Mucosa of descending colon (tissue), 3 donors: ENCODE results near the gene PSMD1. TPM values are rescaled to one million over a fixed set of nuclear protein-coding genes. Genes with fewer than 3 reads are reported as not detected.

Source experiments
- ATAC-seq: fragments of 200-7000 bp; cut with Tn5 transposase; one replicate; pipeline ENCODE4 v1.9.1; 2020; ENCODE audit warnings: mild to moderate bottlenecking, moderate library complexity
- DNase-seq, 3 donors: peaks; one replicate each; pipeline ENCODE4 v3.0.0-alpha.2; 2020
- H3K36me3 ChIP-seq: fragments of 200-600 bp; one replicate; pipeline ENCODE4 v1.8.0; 2021; ENCODE audit warnings: low read depth, mild to moderate bottlenecking
- H3K4me1 ChIP-seq: fragments of 200-600 bp; one replicate; pipeline ENCODE4 v1.8.0; 2021; ENCODE audit warnings: low read depth, mild to moderate bottlenecking
- H3K4me3 ChIP-seq: fragments of 200-600 bp; one replicate; pipeline ENCODE4 v1.8.0; 2021; ENCODE audit warnings: mild to moderate bottlenecking
- H3K9me3 ChIP-seq: fragments of 200-600 bp; one replicate; pipeline ENCODE4 v1.8.0; 2021; ENCODE audit warnings: mild to moderate bottlenecking
- CTCF ChIP-seq: fragments of 200-600 bp; IDR thresholded peaks from one replicate; pipeline ENCODE4 v1.8.0; 2022; ENCODE audit warnings: antibody characterized with exemption, mild to moderate bottlenecking
- intact Hi-C, 2 donors: fragments of 100-400 bp; cut with DNase I in 1 of 2; cut with micrococcal nuclease in 1 of 2; formaldehyde crosslinking; loops; one replicate each; pipeline versions ENCODE4 v1.11.0 to v1.11.1; 2022; cut with DNase I, micrococcal nuclease
- total RNA-seq, 3 donors: library from RNA; stranded (reverse); fragmentation: NEBNext Ultra II Directional in 2 of 3; extraction: Animal tissue kit (Norgen Biotek cat#: 25700) in 2 of 3; gene quantifications; one replicate each; pipeline versions ENCODE4 v1.2.1 to v1.2.4, GENCODE V29; 2021 to 2023
- donor health status: DM: no; HTN: no; CAD: no; lungs with moderate emphysema.
- donor health status: DM: no; HTN: no; CAD: no.
- donor health status: DM: no; HTN: yes; CAD: no.

Gene PSMD1
- total RNA-seq, 3 donors from 2014 or later, result 68.1 to 90.4 (median 76.6) TPM

GRCh38 chr2:231100990-231101389 is 44.3 kb downstream of the PSMD1 start:
- no peak for TF ChIP-seq CTCF
- peaks cover 6% of the 10 kb centered on the region for H3K4me1 ChIP-seq
- intact Hi-C loops, result loop anchor here in 1 of 2 donors (10.0 kb wide), 1 partner anchor 314 kb away; no protein-coding TSS in a partner anchor
- DNase-seq, result no peak
- no peaks in the 10 kb centered on the region for H3K36me3 ChIP-seq
- peaks cover 21% of the 10 kb centered on the region for H3K9me3 ChIP-seq
- ATAC-seq, result peak; percentile 56
- no peak overlapping the region for H3K4me3 ChIP-seq

- no peak overlapping the region for H3K4me3 ChIP-seq
- no peak for TF ChIP-seq CTCF
- H3K9me3 ChIP-seq, result peaks cover 21% of the 10 kb centered on the region
- H3K4me1 ChIP-seq, result peaks cover 6% of the 10 kb centered on the region
- DNase-seq, result no peak
- no peaks in the 10 kb centered on the region for H3K36me3 ChIP-seq
- intact Hi-C loops, result loop anchor here in 1 of 2 donors (10.0 kb wide), 1 partner anchor 312 kb away; no protein-coding TSS in a partner anchor
- ATAC-seq, result no peak
Observed at GRCh38 chr2:231102772-231103171, 46.1 kb downstream of the PSMD1 start.

GRCh38 chr2:231104115-231104713 is 47.5 kb downstream of the PSMD1 start:
- peak; percentile 78 for TF ChIP-seq CTCF
- DNase-seq, result peak in 1 of 3 donors; percentile 90
- intact Hi-C loops, result loop anchor here in 1 of 2 donors (10.0 kb wide), 1 partner anchor 311 kb away; no protein-coding TSS in a partner anchor
- Histone ChIP-seq H3K36me3 (no peaks in the 10 kb centered on the region), H3K9me3 (peaks cover 15% of the 10 kb centered on the region), H3K4me3 (no peak overlapping the region), H3K4me1 (peaks cover 6% of the 10 kb centered on the region)
- ATAC-seq, result peak; percentile 74

DNA sequence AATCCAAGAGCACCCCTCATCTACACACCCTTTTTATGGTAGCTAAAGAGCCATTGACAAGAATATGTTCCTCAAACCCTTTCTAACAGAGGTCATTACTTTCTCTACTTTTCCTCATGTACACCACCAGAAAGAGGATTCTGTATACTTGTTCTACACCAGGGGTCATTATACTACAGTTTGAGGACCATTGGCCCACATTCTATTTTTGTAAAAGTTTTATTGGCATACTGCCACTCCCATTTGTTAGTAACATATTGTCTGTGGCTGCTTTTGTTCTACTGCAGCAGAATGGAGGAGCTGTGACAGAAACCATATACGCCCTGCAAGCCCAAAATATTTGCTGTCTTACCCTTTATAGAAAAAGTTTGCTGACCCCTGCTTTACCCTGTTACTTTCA is 53.9 kb downstream of the PSMD1 start:
- no peak for TF ChIP-seq CTCF
- intact Hi-C loops, result no loop called here
- Histone ChIP-seq H3K4me3 (no peak overlapping the region), H3K36me3 (no peaks in the 10 kb centered on the region), H3K4me1 (no peaks in the 10 kb centered on the region), H3K9me3 (no peaks in the 10 kb centered on the region)
- DNase-seq (no peak), ATAC-seq (peak; percentile 64)

DNA sequence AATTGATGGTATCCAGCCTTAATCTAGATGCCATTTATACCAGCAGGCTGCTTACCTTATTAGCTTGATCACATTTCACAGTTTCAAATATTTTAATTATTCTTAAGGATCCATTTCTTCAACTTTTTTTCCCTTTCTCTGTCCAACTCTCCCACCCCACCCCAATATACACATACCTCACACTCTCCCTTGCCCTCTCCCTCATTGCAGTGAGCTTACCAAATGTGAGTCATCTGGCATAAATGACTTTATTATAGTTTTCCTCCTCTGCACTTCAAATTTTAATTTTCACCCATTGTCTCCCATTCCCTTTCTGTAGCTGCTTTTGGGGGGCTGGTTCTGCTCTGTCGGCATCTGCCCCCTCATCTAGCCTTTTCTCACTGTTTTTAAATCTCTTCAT is 55.3 kb downstream of the PSMD1 start:
- DNase-seq (no peak), ATAC-seq (peak; percentile 44)
- intact Hi-C loops, result no loop called here
- H3K9me3 ChIP-seq, result no peaks in the 10 kb centered on the region
- H3K4me3 ChIP-seq, result no peak overlapping the region
- no peak for TF ChIP-seq CTCF
- H3K36me3 ChIP-seq, result no peaks in the 10 kb centered on the region
- no peaks in the 10 kb centered on the region for H3K4me1 ChIP-seq
